AG20443 (cell line): ENCODE measurements around the gene SEC22A.
"Not testable (repeated sequence)": the region's sequence is repeated elsewhere in the genome, so short reads cannot be mapped to it uniquely, and the experiment has no call there.

Source experiments
- DNase-seq: peaks from one replicate; pipeline ENCODE4 v3.0.0; 2012; ENCODE audit warnings: low spot score, mixed read lengths

Gene SEC22A

DNA sequence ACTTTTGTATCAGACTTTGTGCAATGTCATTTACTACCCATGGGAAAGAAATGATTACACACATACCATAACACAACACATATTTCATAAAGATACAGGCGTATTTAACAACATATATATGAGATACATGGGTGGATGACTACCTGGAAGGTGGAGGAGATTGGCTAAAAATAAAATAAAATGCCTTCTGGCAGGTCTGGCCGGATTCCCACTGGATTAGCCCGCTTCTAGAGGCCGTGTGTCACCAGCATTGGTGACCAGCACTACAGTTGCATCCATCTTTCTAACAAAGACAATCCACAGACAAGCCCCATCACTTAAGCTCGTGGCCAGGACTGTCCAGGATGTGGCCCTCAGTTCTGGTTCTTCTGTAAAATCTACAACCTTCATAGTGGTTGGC, 21.0 kb upstream of the SEC22A start:
- DNase-seq, result no peak

DNA sequence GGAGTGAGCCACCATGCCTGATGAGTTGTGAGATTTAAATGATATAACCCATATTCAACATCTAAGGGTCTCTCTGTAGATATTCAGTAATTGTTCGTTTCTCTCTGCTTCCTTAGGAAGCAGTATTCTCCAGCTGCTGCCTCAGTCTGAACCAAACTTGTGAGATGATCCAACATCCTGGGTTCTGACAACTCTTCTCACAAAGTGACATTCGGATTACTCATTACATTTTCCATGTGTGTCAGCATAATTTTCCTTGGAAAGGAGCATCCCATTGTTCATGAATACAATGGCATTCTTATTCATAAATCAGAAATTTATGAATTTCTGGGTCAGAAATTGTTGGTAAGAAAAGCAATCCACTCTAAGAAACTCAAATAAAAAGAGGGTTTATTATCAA, 15.0 kb upstream of the SEC22A start:
- DNase-seq, result no peak

DNA sequence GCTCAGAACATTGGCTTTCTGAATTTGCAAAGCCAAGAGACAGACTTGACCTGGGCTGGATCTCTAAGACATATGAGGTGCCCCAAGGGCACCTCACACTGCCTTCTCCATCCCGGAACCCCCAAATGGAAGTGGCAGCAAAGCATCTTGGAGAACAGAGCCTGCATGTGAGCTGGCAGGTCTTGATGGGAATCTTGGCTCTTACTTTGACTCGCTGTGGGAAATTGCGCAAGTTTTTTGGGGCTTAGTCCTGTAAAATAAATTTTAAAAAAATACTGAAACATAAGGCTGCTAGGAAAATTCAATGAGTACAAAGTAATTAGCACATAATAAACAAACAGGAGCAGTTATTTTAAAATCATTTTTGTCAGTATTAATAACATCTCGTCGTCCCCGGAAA, 13.7 kb upstream of the SEC22A start:
- DNase-seq, result peak; percentile 23

DNA sequence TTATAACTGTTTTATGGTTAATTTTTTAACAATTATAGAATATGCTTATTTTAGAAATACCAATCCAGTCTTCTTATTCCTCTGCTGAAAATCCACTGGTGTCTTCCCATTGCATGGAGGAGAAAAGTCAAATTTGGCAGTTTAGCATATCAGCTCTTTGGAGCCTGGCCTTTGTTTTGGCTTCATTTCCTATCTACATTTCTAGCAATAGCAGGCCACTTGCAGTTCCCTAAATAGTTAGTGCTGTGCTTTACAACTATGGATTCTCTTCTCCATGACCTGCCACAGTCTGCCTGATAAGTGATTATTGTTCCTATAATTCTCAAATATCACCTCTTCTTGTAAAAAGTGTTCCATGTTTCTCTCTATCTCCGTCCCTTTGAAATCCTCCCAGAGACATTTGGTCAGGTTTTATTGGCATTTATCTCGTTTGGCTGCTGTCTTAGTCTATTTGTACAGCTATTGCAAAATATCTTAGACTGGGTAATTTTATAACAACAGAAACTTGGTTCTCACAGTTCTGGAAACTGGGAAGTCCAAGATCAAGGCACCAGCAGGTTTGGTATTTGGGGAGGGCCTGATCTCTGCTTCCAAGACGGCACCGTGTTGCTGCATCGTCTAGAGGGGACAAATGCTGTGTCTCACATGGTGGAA, 8.2 kb upstream of the SEC22A start:
- DNase-seq, result no peak

DNA sequence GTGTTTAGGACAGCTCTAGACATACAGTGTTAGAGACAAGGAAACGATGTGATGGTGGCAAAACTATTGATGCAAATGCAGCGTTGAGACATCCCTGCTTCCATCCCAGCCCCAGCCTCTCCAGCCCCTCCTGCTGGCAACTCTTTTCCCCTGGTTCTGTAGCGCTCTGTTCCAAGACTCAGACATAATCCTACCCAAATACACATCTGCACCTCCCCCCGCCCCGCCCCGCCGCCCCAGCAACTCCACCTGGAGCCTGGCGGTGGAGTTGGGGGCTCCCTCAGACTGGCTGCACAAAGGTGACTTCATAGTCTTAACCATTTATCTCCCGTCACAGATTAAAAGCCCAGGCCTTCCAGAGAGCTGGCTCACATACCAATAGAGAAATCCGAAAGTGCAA, 7.2 kb upstream of the SEC22A start:
- DNase-seq, result peak; percentile 44

DNA sequence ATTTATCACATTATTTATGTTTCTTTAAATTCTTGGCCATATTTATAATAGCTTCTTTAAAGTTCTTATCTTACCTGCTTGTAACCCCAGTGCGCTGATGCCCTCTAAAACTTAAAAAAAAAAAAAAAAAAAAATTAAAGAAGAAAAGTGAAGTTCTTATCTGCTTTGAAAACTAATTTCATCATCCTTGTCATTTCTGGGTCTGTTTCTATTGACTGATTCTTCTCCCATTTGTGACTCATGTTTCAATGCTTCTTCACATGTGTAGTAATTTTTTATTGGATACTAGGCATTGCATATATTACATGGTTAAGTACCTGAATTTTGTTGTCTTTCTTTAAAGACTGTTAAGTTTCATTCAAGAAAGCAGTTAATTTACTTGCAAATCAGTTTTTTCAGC, 3.4 kb upstream of the SEC22A start:
- DNase-seq, result no peak

DNA sequence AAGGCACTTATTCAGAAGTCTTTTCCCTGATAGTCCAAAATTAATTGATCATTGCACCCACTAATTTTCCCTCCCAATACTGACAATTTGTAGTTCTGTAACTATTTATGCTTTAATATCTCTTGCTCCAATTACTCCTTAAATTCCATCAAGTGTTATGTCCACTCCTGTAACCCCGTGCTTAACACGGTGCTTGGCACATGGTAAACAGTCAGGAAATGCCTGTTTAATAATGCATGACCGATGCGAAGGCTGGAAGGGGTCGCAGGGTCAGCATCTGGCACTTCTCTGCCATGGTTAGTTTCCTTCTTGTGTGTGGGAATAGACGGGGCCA, 553 bp upstream of the SEC22A start:
- DNase-seq, result no peak

DNA sequence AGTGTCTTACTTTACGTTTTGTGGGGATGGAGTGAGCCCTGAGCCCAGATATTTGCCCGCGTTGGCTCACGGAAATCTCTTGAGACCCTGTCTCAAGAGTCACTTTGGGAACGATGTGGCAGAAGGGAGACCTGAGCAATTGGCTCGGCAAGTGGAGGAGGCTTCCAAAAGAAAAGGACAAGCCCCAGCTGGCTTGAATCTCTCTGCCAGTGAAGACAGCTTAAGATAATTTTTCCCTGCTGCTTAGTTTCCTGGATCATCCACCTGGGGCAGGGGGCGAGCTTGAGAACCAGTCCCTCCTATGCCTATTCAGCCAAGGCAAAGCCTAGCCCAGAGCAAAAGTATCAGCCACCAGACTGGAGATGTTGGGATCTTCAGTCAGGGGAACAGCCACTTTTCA, 708 bp downstream of the SEC22A start:
- DNase-seq, result peak; percentile 14

DNA sequence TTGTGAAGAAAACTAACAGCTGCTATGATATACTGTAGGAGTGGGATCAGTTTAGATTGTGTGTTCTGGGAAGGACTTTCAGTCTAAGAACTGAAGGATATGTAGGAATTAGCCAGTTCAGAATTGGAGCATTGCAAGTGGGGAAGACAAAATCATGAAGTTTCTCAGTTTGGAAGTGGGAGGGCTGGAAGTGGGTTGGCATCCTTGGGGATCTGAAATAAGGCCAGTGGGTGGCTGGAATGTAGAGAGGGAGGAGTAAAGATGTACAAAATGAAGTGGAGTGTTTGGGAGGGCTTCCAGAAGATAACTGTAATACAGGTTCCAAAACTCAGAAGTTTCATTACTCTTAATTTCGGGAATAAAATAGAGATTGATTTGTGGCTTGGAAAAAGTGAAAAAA, 17.2 kb downstream of the SEC22A start:
- no peak for DNase-seq

DNA sequence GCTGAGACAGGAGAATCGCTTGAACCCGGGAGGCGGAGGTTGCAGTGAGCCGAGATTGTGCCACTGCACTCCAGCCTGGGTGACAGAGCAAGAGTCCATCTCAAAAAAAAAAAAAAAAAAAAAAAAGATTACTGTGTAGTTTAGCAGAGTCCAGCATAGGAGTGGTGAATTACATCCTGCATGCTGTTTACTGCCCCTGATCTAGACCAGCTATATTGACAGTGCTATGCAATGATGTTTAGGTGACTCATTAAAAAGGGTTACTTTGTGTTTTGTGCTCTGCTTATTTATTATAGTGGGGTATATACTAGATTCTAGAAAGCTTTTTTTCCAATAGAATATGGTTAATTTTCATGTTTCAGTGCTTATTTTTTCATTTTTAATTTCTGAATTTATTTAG, 19.6 kb downstream of the SEC22A start:
- DNase-seq, result not testable (repeated sequence)

DNA sequence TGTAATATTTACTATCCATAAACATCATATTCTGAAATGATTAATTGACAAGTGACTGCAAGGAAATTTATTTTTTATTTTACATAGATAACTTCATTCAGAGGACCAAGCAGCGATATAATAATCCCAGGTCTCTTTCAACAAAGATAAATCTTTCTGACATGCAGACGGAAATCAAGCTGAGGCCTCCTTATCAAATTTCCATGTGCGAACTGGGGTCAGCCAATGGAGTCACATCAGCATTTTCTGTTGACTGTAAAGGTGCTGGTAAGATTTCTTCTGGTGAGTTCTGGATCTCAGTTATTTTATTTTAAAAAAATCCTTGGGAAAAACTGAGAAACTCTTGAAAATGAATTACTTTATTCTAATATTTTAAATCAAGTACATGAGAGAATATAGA, 23.3 kb downstream of the SEC22A start:
- no peak for DNase-seq

DNA sequence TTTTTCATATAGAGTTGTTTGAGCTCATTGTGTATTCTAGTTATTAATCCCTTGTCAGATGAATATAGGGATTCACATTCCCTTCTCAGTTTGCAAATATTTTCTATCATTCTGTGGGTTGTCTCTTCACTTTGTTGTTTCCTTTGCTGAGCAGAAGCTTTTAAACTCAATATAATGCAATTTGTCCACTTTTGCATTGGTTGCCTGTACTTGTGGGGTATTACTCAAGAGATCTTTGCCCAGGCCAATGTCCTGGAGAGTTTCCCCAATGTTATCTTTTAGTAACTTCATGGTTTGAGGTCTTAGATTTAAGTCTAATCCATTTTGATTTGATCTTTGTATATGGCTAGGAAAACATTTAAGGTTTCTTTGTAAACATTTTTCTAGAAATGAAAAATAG, 24.8 kb downstream of the SEC22A start:
- DNase-seq, result no peak

DNA sequence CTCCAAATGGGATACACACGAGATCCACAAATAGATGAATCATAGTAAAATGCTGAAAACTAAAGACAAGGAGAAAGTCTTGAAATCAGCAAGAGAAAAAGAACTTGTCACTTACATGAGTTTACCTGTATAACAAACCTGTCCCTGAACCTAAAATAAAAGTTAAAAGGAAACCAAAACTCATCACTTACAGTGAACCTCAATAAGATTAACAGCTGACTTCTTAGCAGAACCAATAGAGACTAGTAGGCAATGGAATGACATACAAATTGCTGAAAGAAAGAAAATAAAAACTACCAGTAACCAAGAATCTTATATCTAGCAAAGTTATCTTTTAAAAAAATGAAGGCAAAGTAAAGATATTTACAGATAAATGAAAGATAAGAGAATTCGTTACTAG, 27.4 kb downstream of the SEC22A start:
- DNase-seq, result no peak

DNA sequence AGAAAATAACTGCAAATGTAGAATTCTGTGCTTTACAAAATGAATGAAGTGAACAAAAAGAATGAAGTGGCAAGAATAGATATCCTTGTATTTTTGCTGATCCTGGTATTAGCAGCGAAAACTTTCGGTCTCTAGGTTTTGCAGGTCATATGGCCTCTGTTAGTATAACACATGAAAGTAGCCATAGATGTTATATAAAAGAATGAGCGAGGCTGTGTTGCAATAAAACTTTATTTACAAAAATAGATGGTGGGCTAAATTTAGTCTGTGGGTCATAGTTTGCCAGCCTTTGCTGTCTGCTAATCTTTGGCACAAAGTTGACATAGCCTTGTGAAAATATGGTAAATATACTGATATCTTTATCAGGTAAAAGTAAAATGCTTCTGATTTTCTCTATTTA, 35.2 kb downstream of the SEC22A start:
- no peak for DNase-seq

DNA sequence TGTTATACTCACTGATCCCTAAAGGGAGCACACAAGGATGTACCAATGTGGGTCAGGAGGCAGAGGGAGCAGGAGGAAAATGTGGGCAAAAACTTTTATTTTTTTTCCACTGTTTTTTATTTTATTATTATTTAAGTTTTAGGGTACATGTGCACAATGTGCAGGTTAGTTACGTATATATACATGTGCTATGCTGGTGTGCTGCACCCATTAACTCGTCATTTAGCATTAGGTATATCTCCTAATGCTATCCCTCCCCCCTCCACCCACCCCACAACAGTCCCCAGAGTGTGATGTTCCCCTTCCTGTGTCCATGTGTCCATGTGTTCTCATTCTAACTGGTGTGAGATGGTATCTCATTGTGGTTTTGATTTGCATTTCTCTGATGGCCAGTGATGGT, 37.4 kb downstream of the SEC22A start:
- DNase-seq, result not testable (repeated sequence)

DNA sequence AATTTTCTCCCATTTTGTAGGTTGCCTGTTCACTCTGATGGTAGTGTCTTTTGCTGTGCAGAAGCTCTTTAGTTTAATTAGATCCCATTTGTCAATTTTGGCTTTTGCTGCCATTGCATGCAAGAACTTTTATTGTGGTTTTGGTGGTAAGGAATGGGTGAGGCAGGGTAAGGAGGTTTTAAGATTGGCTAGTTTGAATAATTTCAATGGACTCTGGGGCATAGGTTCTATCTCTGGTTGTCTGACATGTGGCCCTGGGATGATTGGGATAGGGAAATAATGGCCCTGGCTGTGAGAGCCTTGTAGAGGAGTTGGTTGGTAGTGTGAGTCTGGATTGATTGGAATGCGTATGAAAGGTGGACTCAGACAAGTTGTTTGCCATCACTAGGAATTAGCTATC, 38.0 kb downstream of the SEC22A start:
- DNase-seq, result no peak

DNA sequence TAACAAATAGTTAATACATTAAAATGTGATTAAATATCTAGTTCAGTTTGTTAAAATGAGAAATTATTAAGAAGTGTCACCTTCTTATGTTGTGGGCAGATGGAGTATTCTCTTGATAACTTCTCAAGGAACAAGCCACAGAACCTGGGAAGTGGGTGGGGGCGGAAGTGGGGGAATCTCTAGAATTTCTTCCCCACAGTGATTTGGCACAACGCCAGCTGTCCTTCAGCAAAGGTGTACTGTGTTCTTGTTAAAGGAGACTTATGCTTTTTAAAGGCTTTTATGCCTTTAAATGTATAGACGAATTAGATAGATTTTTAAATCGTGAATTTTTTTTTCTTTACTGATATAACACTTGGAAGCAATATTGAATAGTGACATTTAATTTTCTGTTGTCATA, 42.4 kb downstream of the SEC22A start:
- no peak for DNase-seq

DNA sequence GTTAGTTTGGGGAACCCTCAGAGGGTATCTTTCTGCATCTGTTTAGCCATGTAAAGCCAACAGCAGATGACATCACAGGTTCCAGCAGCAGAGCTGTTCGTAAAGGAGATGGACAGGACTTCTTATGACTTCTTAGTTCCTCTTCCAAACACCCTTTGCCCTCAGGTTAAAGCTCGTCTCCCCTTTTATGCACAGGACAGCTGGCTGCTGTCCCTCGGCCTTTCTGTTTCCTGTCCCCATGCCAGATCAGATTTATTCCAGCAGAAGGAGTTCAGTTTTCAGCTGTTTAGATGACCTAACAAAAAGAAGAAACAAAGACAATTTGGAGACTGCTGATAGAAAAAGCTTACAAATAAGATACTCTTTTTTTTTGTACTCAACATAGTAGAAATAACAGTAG, 45.1 kb downstream of the SEC22A start:
- no peak for DNase-seq

DNA sequence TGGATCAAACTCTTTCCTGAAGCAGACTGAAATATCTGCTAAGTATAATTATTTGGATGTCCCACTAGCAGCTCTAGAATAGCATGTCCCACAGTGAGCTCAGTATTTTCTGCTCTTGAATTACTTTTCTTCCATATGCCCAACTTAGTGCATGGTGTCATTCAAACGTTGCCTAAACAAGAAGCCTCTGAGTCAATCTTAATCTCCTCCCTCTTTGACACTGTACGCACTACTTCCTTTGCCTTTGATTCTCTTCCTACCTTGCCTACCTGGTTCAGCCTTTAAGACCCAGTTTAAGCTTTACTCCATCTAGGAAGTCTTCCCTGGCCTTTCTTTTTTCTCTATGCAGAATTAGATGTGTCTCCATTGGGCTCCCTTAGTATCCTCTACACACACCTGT, 54.5 kb downstream of the SEC22A start:
- no peak for DNase-seq

DNA sequence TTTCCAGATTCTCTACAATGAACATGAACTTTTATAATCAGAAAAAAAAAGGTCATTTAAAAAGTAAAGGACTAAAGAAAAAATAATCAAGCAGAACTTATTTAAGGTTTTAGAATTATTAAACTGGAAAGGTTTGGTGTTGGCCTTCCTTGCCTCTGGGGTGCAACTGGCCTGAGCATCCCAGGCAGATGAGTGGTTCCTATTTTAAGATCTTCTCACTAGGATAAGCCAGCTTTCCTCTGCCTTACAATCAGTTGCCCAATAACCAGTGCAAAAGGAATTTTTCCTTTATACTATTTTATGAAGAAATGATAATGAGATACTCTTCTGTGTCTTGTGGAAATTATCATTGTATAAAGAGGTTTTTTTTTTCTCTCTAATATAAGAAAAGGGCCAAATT, 56.6 kb downstream of the SEC22A start:
- peak; percentile 25 for DNase-seq

DNA sequence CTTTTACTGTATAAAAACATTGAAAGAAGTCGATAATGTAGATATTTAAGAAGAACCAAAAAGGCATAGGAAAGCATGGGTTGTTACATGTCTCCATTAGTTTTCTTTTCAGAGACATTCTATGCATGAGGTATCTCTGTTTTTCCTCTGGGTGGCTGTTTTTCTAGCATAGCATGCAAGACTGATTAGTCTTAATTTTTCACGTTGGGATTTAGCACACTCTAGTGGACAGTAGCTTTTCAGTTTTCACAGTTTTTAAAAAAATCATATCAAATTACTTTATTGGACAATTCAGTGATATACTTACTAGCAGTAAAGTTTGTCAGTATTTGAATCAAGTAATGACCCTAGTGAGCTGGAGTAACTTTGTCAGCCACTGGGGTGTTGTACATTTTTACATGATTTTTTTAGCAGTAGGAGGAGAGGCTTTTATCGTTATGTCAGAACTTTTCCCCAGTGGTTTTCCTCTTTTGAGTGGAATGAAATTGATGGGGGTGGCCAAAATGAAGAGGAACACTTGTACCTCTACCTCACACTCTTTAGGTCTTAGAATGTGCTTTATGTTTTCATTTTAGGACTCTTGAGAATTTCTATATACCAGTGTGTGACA, 57.2 kb downstream of the SEC22A start:
- DNase-seq, result peak; percentile 46

DNA sequence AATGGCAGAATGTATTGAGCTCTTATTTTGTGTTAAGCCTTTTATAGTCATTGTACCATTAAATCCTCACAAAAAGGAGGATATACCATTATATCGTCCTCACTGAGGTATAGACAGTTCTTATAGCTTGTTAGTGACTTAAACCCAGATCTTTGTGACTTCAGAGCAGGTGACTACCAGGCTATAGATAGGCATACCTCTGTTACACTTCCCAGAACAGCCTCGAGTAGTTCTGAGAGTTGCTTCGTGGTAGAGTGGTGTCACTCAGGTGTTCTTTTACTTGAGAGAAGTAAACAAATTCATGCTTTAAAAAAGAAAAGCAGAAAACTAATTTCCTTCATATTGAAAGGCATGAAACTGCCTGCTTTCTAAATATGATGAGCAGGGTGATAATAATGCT, 59.9 kb downstream of the SEC22A start:
- DNase-seq, result no peak

DNA sequence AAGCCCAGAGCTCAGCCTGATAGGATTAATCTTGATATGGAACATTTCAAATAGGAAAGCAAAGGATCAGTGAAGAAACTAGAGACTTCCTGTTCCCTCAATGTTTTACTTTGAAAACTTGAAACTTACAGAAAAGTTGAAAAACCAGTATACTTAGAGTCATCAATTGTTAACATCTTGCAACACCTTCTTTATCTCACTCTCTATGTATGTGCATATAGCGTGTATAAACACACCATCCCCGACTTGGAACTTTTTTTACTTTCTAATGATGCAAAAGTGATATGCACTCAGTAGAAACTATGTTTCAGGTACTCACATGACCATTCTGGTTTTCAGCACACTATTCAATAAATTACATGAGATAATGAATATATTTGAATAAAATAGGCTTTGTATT, 60.5 kb downstream of the SEC22A start:
- DNase-seq, result no peak

DNA sequence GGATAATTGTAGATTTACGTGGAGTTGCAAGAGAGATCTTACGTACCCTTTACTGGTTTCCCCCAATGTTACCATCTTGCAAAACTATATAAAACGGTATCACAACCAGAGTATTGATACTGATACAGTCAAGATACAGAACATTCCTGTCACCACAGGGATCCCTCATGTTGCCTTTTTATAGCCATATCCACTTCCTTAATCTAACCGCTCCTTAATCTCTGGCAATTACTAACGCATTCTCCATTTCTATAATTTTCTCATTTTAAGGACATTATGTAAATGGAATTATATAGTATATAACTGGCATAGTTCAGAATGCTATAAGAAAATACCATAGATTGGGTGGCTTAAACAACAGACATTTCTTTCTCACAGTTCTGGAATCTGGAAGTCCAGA, 61.1 kb downstream of the SEC22A start:
- no peak for DNase-seq

DNA sequence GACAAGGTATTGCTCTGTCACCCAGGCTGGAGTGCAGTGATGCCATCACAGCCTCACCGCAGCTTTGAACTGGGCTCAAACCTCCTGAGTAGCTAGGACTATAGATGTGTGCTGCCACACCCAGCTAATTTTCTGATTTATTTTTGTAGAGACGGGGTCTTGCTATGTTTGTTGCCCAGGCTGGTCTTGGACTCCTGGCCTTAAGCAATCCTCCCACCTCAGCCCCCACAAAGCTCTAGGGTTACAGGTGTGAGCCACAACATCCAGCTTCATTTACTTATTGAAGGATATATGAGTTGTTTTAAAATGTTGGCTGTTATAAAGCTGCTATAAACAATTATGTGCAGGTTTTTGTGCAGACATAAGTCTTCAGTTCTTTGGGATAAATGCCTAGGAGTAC, 62.2 kb downstream of the SEC22A start:
- DNase-seq, result no peak
